Natural killer cell treated with Interleukin-12 subunit alpha and Interleukin-12 subunit beta and Interleukin-15 and Interleukin-18, amount 100 ng/mL, for 72 hours (primary cell): ENCODE results near the gene GRIP1. TPM values are rescaled to one million over a fixed set of nuclear protein-coding genes. Genes with fewer than 3 reads are reported as not detected.

Source experiments
- ATAC-seq, 2 donors: fragments of 150-1000 bp; cut with Tn5 transposase in 1 of 2; sonication (Bioruptor Pico), chemical (Tn5 transposase) in 1 of 2; 2 replicates each; pipeline ENCODE4 v1.10.0; 2021
- DNase-seq: peaks from one replicate; pipeline ENCODE4 v3.0.0; 2022; ENCODE audit warnings: low spot score
- H3K27ac Mint-ChIP-seq, 2 donors: 1 replicate in 1 of 2; 2 replicates in 1 of 2; pipeline ENCODE4 v1.8.0; 2022; ENCODE audit warnings: mixed read lengths in 2 of 2, mild to moderate bottlenecking in 1 of 2, moderate library complexity in 1 of 2
- H3K27me3 Mint-ChIP-seq, 2 donors: 1 replicate in 1 of 2; 2 replicates in 1 of 2; pipeline ENCODE4 v1.8.0; 2022; ENCODE audit warnings: mixed read lengths in 2 of 2
- H3K36me3 Mint-ChIP-seq: one replicate; pipeline ENCODE4 v1.8.0; 2022; ENCODE audit warnings: mixed read lengths
- H3K4me1 Mint-ChIP-seq, 2 donors: 1 replicate in 1 of 2; 2 replicates in 1 of 2; pipeline ENCODE4 v1.8.0; 2022; ENCODE audit warnings: low read depth in 2 of 2, mixed read lengths in 2 of 2, mild to moderate bottlenecking in 1 of 2
- H3K4me3 Mint-ChIP-seq: one replicate; pipeline ENCODE4 v1.8.0; 2022; ENCODE audit warnings: mixed read lengths
- H3K9me3 Mint-ChIP-seq: 2 replicates; pipeline ENCODE4 v1.8.0; 2022; ENCODE audit warnings: mixed read lengths
- total RNA-seq, 2 donors: library from RNA; stranded (reverse); gene quantifications; one replicate each; pipeline ENCODE4 v1.2.3, GENCODE V29; 2022

The GRIP1 gene
- total RNA-seq, 2 donors from 2014 or later: 3.2 TPM; not detected in 1

DNA sequence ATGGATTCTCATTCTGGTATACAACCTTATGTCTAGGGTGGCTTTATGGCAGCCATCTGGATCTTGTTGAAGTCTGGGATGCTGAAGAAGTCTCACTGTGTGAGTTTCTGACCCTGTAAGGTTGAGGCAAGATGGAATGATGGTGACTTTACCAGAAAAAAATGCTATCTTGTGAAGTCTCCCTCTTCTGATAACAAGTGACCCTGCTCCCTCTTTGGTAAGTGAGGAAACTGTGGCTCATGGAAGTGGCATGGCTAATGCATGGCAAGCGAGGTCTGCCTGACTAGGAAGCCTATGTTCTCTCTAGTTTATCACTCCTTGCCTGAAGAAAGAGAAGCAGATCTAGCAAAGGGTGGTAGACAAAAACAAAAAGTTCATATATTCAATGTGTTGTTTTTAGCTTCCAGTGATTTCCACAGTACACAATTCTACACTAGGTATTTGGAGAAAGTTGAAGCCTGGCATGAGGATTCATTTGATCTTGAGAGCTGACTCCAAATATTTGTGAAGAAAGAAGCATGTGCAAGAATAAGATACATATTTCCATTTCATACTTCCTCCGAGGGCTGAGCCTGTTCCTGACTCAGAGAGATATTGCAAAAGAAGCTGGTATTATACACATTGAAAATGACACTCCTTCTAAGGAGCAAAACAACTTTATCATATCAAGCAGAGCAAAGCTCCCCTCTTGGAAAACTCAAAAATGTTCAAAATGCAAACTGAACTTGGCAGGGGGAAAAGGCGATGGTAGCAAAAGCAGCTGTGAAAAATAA, 313.0 kb downstream of the GRIP1 start:
- H3K36me3 Mint-ChIP-seq: peaks cover 4% of the 10 kb centered on the region
- no peaks in the 10 kb centered on the region for H3K27me3 Mint-ChIP-seq
- H3K9me3 Mint-ChIP-seq: no peaks in the 10 kb centered on the region
- DNase-seq (no peak), ATAC-seq (no peak)
- no peak overlapping the region for H3K4me3 Mint-ChIP-seq
- no peaks in the 10 kb centered on the region for H3K4me1 Mint-ChIP-seq
- H3K27ac Mint-ChIP-seq: no peak overlapping the region

DNA sequence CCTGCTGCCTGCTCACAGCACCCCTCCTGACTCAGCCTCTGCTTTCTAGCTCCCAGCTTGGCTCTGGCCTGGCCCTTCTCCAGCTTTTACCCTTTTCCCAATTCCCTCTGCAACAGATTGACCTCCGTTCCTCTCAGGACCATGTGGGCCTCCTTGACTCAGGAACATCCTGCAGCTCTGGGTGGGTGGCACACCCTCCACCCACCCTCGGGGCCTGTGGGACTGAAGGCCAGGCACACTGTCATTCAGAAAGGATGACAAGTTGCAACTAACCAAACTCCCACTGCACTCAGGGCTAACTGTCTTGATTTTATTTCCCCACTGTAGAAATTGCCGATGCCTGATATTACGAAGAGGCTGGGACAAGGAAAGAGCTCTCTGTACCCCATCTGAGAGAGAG, 317.2 kb downstream of the GRIP1 start:
- H3K4me1 Mint-ChIP-seq: no peaks in the 10 kb centered on the region
- H3K9me3 Mint-ChIP-seq: no peaks in the 10 kb centered on the region
- no peaks in the 10 kb centered on the region for H3K27me3 Mint-ChIP-seq
- no peak overlapping the region for H3K4me3 Mint-ChIP-seq
- no peak for DNase-seq
- peaks cover 4% of the 10 kb centered on the region for H3K36me3 Mint-ChIP-seq
- no peak for ATAC-seq
- H3K27ac Mint-ChIP-seq: no peak overlapping the region

DNA sequence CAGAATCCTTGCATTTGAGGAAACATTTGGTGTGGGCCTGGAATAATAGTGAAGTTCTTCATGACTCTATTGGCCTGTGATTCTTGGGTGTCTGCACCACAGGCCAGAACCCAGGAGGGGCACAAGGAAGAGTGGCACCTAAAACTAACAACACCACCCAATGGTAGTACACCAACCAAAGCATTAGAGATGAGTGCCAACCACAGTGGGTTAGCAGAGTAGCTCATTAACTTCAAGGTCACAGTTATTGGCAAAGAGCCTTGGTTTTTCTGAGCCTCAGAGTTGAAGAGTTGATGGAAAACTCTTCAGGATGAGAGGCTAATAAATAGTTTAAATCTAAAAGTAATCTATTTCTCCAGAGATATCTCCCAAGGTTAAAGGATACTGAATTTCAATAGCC, 319.6 kb downstream of the GRIP1 start:
- Mint-ChIP-seq H3K4me1 (no peaks in the 10 kb centered on the region), H3K9me3 (no peaks in the 10 kb centered on the region), H3K36me3 (no peaks in the 10 kb centered on the region), H3K27ac (no peak overlapping the region), H3K4me3 (no peak overlapping the region), H3K27me3 (no peaks in the 10 kb centered on the region)
- DNase-seq: no peak
- no peak for ATAC-seq

DNA sequence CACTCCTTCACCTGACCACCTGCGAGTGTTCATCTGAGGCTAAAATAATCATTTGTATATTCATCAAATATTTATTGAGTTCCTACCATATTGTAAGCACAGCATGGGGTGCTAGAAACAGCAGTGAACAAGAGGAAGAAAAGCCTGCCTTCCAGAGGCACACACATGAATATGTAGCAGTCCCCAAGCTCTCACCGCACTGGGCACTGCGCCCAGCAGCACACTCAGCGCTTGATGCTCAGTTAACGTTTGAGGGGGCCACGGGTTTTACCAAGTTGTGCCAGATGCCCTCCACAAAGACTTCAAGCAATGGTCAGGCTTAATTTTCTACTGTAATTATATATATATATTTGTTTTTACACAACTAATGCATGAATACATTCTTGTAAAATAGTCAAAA, 324.6 kb downstream of the GRIP1 start:
- H3K4me3 Mint-ChIP-seq: no peak overlapping the region
- DNase-seq (no peak), ATAC-seq (no peak)
- H3K36me3 Mint-ChIP-seq: peaks cover 15% of the 10 kb centered on the region
- H3K9me3 Mint-ChIP-seq: no peaks in the 10 kb centered on the region
- no peaks in the 10 kb centered on the region for H3K27me3 Mint-ChIP-seq
- no peak overlapping the region for H3K27ac Mint-ChIP-seq
- H3K4me1 Mint-ChIP-seq: peaks cover 0 to 4% of the 10 kb centered on the region in 2 donors

DNA sequence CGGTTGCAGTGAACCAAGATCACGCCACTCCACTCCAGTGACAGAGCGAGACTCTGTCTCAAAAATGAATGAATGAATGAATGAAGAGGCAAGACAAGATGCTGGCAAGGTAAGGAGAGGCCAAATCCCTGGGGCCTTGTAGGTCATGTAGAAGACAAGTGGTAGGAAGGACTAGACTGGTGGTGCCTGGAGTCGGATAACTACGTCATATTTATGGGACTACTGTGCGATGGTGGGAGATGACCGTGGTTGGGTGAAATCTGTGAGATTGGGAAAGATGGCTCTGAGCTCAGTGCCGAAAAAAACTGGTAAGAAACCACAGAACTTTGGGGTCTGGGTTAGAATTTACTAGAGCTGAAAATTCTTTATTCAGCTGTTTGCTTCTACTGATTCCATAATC, 326.0 kb downstream of the GRIP1 start:
- ATAC-seq: no peak
- H3K27me3 Mint-ChIP-seq: no peaks in the 10 kb centered on the region
- no peak for DNase-seq
- H3K4me1 Mint-ChIP-seq: peaks cover 0 to 4% of the 10 kb centered on the region in 2 donors
- H3K36me3 Mint-ChIP-seq: peaks cover 15% of the 10 kb centered on the region
- no peaks in the 10 kb centered on the region for H3K9me3 Mint-ChIP-seq
- H3K4me3 Mint-ChIP-seq: no peak overlapping the region
- no peak overlapping the region for H3K27ac Mint-ChIP-seq

DNA sequence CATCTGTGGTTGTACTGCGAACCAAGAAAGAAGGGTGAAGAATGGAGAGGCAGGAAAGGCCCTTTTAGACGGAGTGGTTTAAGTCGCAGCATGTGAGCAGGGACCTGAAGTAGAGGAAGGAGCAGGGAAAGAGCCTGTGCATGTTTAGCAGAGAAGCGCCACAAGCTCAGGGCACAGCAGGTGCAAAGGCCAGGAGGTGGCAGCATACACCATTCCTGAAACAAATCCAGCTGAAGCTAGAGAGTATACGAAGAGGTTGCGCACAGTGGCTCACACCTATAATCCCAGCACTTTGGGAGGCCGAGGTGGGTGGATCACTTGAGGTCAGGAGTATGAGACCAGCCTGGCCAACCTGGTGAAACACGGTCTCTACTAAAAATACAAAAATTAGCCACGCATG, 326.7 kb downstream of the GRIP1 start:
- H3K9me3 Mint-ChIP-seq: no peaks in the 10 kb centered on the region
- H3K27me3 Mint-ChIP-seq: no peaks in the 10 kb centered on the region
- H3K4me1 Mint-ChIP-seq: peaks cover 0 to 4% of the 10 kb centered on the region in 2 donors
- H3K4me3 Mint-ChIP-seq: no peak overlapping the region
- no peak for ATAC-seq
- no peak overlapping the region for H3K27ac Mint-ChIP-seq
- DNase-seq: no peak
- H3K36me3 Mint-ChIP-seq: peaks cover 15% of the 10 kb centered on the region

DNA sequence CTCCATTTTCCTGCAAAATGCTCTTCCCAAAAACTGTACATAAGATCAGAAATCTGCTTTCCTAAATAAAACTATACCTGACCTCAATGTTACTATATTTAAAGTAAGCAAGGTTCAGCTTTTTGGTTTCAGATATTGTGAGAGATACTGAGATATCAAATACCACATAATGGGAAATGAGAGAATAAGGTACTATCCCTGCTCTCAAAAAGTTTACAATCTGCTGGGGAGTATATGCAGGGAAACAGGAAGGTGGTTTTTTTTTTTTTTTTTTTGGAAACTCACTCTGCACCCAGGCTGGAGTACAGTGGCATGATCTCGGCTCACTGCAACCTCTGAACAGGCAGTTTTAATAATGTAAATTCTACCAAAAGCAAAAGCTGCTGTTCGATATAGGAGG, 327.6 kb downstream of the GRIP1 start:
- Mint-ChIP-seq H3K4me3 (no peak overlapping the region), H3K27me3 (no peaks in the 10 kb centered on the region), H3K27ac (no peak overlapping the region), H3K4me1 (peaks cover 0 to 4% of the 10 kb centered on the region in 2 donors), H3K9me3 (no peaks in the 10 kb centered on the region), H3K36me3 (peaks cover 15% of the 10 kb centered on the region)
- no peak for ATAC-seq
- no peak for DNase-seq

DNA sequence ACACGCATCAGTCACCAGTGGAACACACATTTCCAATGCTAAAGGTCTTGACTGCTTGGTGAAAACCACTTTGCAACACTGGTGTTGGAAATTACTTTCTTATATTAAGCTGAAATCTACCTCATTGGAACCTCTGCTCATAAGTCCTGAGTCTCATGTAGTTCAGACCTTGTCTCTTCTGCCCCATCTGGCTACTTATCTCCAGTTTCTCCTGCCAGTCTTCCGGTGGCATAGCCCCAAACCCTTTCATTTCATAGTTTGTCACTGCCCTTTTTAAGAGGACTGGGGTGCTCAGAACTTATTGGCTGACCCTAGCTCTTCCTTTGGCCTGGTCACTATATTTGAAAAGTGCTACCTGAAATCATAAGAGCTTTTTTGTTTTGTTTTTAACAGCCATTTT, 332.9 kb downstream of the GRIP1 start:
- Mint-ChIP-seq H3K4me1 (peaks cover 14 to 22% of the 10 kb centered on the region in 2 donors), H3K4me3 (no peak overlapping the region), H3K9me3 (no peaks in the 10 kb centered on the region), H3K27ac (no peak overlapping the region), H3K36me3 (peaks cover 29% of the 10 kb centered on the region), H3K27me3 (no peaks in the 10 kb centered on the region)
- ATAC-seq (no peak), DNase-seq (no peak)

DNA sequence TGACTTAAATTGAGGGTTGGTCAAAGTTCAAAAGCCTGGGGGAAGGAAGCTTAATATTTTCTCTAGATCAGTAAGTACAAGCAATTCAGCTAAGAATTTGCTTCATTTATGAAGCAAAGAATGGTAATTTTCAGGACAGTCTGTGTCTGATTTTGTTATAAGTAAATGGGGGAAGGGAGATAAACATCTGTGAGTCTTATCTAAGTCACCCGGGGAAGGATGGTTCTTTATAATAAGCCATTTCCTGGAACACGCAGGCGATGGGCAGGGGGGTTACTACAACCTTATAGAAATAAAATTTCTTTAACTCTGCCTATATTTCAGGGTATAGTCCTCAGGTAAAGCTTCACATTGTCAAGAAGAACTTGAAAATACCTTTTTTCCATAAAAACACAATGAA, 333.7 kb downstream of the GRIP1 start:
- Mint-ChIP-seq H3K4me1 (peaks cover 14 to 18% of the 10 kb centered on the region in 2 donors), H3K4me3 (no peak overlapping the region), H3K9me3 (no peaks in the 10 kb centered on the region), H3K27ac (peak overlapping the region; percentile 43 to 65), H3K27me3 (no peaks in the 10 kb centered on the region), H3K36me3 (peaks cover 32% of the 10 kb centered on the region)
- ATAC-seq (no peak), DNase-seq (no peak)

DNA sequence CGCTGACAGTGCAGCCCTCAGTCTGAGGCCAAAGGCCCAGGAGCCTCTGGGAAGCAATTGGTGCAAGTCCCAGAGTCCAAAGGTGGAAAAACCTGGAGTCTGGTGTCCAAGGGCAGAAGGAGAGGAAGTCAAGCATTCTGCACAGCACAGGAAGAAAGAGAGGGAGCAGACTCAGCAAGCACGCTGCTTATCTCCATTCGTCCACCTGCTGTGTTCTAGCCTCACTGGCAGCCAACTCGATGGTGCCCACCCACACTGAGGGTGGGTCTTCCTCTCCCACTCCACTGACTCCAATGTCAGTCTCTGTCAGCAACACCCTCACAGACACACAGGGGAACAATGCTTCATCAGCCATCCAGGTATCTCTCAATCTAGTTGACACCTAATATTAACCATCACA, 337.8 kb downstream of the GRIP1 start:
- no peaks in the 10 kb centered on the region for H3K9me3 Mint-ChIP-seq
- no peak for ATAC-seq
- H3K27ac Mint-ChIP-seq: no peak overlapping the region
- no peaks in the 10 kb centered on the region for H3K27me3 Mint-ChIP-seq
- DNase-seq: no peak
- peaks cover 14 to 16% of the 10 kb centered on the region in 2 donors for H3K4me1 Mint-ChIP-seq
- no peak overlapping the region for H3K4me3 Mint-ChIP-seq
- peaks cover 38% of the 10 kb centered on the region for H3K36me3 Mint-ChIP-seq

DNA sequence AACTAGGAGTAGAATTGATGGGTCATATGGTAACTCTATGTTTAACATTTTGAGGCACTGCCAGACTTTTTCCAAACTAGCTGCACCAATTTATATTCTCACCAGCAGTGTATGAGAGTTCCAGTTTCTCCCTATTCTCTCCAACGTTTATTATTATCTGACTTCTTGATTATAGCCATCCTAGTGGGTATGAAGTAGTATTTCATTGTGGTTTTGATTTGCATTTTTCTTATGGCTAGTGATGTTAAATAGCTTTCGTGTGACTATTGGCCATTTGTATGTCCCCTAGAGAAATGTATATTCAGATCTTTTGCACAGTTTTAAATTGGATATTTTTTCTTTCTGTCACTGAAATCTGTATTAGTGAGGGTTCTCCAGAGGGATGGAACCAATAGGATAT, 338.7 kb downstream of the GRIP1 start:
- no peak overlapping the region for H3K27ac Mint-ChIP-seq
- ATAC-seq (no peak), DNase-seq (no peak)
- peaks cover 10% of the 10 kb centered on the region in 2 donors for H3K4me1 Mint-ChIP-seq
- H3K27me3 Mint-ChIP-seq: no peaks in the 10 kb centered on the region
- H3K36me3 Mint-ChIP-seq: peaks cover 36% of the 10 kb centered on the region
- H3K4me3 Mint-ChIP-seq: no peak overlapping the region
- no peaks in the 10 kb centered on the region for H3K9me3 Mint-ChIP-seq

DNA sequence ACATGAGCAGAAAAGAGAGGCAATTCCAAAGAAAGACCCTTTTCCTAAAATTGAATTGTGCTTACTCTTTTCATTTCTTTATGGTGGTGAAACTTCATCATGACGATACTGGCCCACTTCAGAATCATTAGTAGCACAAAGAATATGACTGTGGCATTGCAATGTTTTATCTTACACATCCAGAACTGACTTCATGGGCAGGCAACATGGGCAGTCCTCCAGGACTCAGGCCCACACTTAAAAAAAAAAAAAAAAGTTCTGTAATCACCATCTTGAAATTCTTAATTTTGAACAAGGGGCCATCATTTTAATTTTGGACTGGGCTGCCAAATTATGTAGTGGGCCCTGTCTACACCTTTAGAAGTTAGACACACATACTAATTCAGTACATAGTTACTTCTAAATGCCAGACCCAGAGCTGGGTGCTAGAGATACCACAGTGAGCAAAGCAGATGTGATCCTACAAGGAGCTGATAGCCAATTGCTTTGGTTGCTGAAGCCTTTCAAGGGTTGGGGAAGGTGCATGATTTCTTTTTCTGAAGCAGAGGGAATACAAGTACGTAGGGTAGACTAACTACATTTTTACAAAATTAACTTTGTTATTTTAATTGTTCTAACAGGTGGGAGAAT, 341.4 kb downstream of the GRIP1 start:
- H3K4me1 Mint-ChIP-seq: peaks cover 0 to 2% of the 10 kb centered on the region in 2 donors
- no peak for ATAC-seq
- no peaks in the 10 kb centered on the region for H3K9me3 Mint-ChIP-seq
- H3K36me3 Mint-ChIP-seq: peaks cover 27% of the 10 kb centered on the region
- no peak overlapping the region for H3K4me3 Mint-ChIP-seq
- H3K27ac Mint-ChIP-seq: no peak overlapping the region
- no peaks in the 10 kb centered on the region for H3K27me3 Mint-ChIP-seq
- no peak for DNase-seq

DNA sequence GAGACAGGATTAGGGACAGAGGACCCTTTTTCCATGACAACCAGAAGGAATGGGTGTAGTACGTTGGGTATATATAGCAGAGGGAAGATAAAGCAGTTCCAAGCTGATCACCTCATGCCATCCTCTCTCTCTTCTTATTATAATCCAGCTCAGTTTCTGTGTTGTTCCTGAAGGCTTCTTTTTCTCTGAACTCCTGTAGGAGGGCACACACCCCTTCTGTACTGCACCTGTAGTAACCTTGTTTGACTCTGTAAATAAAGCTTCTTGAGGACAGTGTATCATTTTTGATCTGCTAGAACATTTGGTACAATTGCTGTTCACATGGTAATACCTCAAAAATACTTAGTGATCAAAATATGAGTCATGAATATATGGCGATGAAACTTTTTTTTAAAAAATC, 343.1 kb downstream of the GRIP1 start:
- DNase-seq (no peak), ATAC-seq (no peak)
- no peak overlapping the region for H3K4me3 Mint-ChIP-seq
- H3K4me1 Mint-ChIP-seq: peaks cover 2 to 9% of the 10 kb centered on the region in 2 donors
- no peak overlapping the region for H3K27ac Mint-ChIP-seq
- H3K9me3 Mint-ChIP-seq: no peaks in the 10 kb centered on the region
- H3K27me3 Mint-ChIP-seq: no peaks in the 10 kb centered on the region
- H3K36me3 Mint-ChIP-seq: peaks cover 27% of the 10 kb centered on the region

DNA sequence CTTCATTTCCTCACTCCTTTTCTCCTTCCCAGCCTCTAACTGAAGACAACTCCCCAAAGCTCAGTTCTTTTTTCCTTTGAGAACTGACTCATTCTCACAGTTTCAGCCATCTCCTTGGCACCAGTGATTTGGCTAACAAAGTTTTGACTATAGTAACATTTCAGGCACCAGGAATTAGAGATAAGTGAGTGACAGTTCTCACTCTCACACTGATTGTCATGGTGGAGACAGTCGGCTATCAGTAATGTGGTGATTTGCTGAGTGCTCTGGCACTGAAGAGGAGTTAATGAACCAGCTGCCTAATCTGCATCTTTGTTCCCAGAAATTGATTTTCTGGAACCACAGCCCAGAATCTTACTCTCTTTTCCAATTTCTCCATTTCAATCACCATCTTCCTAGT, 347.1 kb downstream of the GRIP1 start:
- DNase-seq: no peak
- H3K27ac Mint-ChIP-seq: no peak overlapping the region
- peaks cover 6 to 9% of the 10 kb centered on the region in 2 donors for H3K4me1 Mint-ChIP-seq
- H3K36me3 Mint-ChIP-seq: peaks cover 13% of the 10 kb centered on the region
- H3K4me3 Mint-ChIP-seq: no peak overlapping the region
- H3K9me3 Mint-ChIP-seq: no peaks in the 10 kb centered on the region
- no peaks in the 10 kb centered on the region for H3K27me3 Mint-ChIP-seq
- ATAC-seq: no peak
